GM18519 (cell line): ENCODE results near the gene EDC4.
"Not testable (repeated sequence)": the region's sequence is repeated elsewhere in the genome, so short reads cannot be mapped to it uniquely, and the experiment has no call there.

Experiments used
- ATAC-seq: cut with Tn5 transposase; IDR thresholded peaks from one replicate; pipeline ENCODE4 v1.9.1; 2021; ENCODE audit warnings: mild to moderate bottlenecking, moderate library complexity; ENCODE audit not compliant: unreplicated experiment, low FRiP score

The EDC4 gene

GRCh38 chr16:67907397-67908180, 34.7 kb downstream of the EDC4 start:
- no peak for ATAC-seq

- no peak for ATAC-seq
Measured at GRCh38 chr16:67909056-67909742, 36.3 kb downstream of the EDC4 start.

GRCh38 chr16:67910158-67910557, 37.3 kb downstream of the EDC4 start:
- no peak for ATAC-seq

GRCh38 chr16:67914758-67915495, 42.1 kb downstream of the EDC4 start:
- ATAC-seq, result no peak

GRCh38 chr16:67915496-67915769, 42.6 kb downstream of the EDC4 start:
- not testable (repeated sequence) for ATAC-seq

GRCh38 chr16:67915831-67916723, 43.2 kb downstream of the EDC4 start:
- no peak for ATAC-seq

GRCh38 chr16:67917140-67917851, 44.4 kb downstream of the EDC4 start:
- ATAC-seq, result no peak

GRCh38 chr16:67917852-67918236, 45.0 kb downstream of the EDC4 start:
- no peak for ATAC-seq

- ATAC-seq, result no peak
Measured at GRCh38 chr16:67919622-67920221, 46.9 kb downstream of the EDC4 start.

GRCh38 chr16:67922221-67922620, 49.4 kb downstream of the EDC4 start:
- no peak for ATAC-seq

GRCh38 chr16:67922740-67923139, 49.9 kb downstream of the EDC4 start:
- no peak for ATAC-seq

GRCh38 chr16:67923414-67924116, 50.7 kb downstream of the EDC4 start:
- ATAC-seq, result no peak

GRCh38 chr16:67924140-67924906, 51.5 kb downstream of the EDC4 start:
- ATAC-seq, result no peak

GRCh38 chr16:67926181-67926750, 53.4 kb downstream of the EDC4 start:
- no peak for ATAC-seq

- ATAC-seq, result no peak
Measured at GRCh38 chr16:67927131-67927941, 54.5 kb downstream of the EDC4 start.

GRCh38 chr16:67928147-67928546, 55.3 kb downstream of the EDC4 start:
- ATAC-seq, result no peak
